MV-4-11 (cell line): ENCODE data around the gene OGFR.

Experiments used
- DNase-seq: peaks from one replicate; lab custom pipeline; 2025; lab: John Stamatoyannopoulos, UW

Gene OGFR

GRCh38 chr20:62800314-62801259, 4.0 kb upstream of the OGFR start:
- no peak for DNase-seq

- no peak for DNase-seq
Observed at GRCh38 chr20:62801284-62802010, 3.2 kb upstream of the OGFR start.

- no peak for DNase-seq
Observed at GRCh38 chr20:62802026-62802712, 2.5 kb upstream of the OGFR start.

DNA sequence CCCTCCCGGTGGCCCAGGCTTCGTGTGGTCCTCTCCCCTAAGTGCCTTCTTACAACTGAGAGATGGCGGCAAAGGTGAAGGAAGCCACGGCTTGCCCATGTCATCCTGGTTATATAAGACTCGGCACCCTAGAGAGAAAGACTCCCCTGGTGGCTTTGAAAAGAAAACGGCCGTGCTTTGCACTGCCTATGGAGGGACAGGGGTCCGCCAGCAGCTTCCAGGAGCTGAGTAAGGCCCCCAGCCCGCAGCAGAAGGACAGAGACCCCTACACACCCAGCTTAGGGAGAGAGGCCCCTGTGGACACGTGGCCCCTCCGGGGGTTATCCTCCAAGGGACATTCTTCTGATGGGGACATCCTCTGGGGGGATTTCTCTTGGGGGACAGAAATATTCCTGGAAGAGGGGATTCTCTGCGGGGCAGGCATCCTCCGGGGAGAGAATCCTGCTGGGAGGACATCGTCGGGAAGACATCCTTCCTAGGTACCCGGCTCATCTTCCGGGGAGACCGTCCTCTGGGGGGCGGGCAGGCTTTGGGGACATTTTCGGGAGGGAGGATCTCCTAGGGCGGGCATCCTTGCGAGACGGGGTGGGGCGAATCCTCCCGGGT, 511 bp upstream of the OGFR start:
- no peak for DNase-seq

DNA sequence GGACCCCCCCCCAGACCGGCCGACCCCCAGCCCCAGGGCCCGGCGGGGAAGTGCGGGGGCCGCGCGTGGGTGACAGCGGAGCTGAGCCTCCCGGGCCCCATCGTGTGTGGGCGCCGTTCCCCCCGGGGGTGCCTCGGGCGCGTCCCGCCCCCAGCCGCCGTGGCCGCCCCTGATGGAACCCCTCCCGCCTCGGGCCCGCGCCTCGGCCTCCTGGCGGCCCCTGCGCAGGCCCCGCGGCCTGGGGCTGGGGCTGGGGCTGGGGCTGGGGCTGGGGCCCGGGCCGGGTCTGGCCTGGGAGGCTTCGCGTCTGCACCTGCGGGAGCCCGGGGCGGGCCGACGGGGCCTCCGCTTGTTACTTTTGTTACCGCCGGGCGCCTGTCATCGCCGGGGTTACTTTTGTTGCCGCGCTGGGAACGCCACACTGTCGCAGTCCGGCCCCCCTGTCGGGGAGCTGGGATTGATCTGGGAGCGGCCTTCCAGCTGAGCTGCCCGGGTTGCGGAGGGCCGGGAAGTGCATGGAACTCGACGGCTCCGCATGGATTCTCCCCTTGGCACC, 598 bp downstream of the OGFR start:
- no peak for DNase-seq

GRCh38 chr20:62805711-62806382, 1.2 kb downstream of the OGFR start:
- DNase-seq, result peak; percentile 81

- no peak for DNase-seq
Observed at GRCh38 chr20:62806383-62807050, 1.9 kb downstream of the OGFR start.

- DNase-seq, result no peak
Observed at GRCh38 chr20:62807444-62808210, 3.0 kb downstream of the OGFR start.

GRCh38 chr20:62808211-62808865, 3.7 kb downstream of the OGFR start:
- peak; percentile 38 for DNase-seq

GRCh38 chr20:62809530-62810428, 5.1 kb downstream of the OGFR start:
- DNase-seq, result no peak

GRCh38 chr20:62811320-62811719, 6.7 kb downstream of the OGFR start:
- no peak for DNase-seq

- DNase-seq, result peak; percentile 25
Observed at GRCh38 chr20:62811720-62812119, 7.1 kb downstream of the OGFR start.

GRCh38 chr20:62812181-62812906, 7.7 kb downstream of the OGFR start:
- DNase-seq, result peak; percentile 69

DNA sequence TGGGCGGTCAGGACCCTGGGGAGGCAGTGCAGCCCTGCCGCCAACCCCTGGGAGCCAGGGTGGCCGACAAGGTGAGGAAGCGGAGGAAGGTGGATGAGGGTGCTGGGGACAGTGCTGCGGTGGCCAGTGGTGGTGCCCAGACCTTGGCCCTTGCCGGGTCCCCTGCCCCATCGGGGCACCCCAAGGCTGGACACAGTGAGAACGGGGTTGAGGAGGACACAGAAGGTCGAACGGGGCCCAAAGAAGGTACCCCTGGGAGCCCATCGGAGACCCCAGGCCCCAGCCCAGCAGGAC, 8.2 kb downstream of the OGFR start:
- no peak for DNase-seq

GRCh38 chr20:62813588-62813987, 9.0 kb downstream of the OGFR start:
- no peak for DNase-seq

- DNase-seq, result no peak
Observed at GRCh38 chr20:62814060-62814708, 9.5 kb downstream of the OGFR start.

DNA sequence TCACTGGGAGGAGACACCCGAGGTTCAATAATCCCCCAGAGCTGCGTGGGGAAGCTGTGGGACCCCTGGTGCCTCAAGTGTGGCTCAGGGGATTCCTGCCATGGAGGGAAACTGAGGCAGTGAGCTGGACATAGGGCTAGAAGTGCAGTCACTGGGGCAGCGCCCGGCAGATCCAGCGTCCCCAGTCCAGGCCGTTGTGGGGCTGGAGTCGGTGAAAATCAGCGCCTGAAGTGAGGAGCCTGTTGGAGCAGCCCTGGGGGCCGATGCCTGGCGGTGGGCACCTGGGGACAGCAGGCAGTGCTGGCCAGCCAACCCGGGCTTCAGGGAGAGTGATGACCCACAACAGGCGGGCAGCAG, 10.1 kb downstream of the OGFR start:
- DNase-seq, result no peak
